Activated T-cell treated with anti-CD3 and anti-CD28 coated beads, Interleukin-2, amount 50 U/mL, for 4 hours (primary cell): ENCODE measurements around the gene SFI1. TPM values are rescaled to one million over a fixed set of nuclear protein-coding genes. Genes with fewer than 3 reads are reported as not detected.
"Not testable (repeated sequence)": the region's sequence is repeated elsewhere in the genome, so short reads cannot be mapped to it uniquely, and the experiment has no call there.

ENCODE experiments used
- ATAC-seq, 2 donors: fragments of 200-7000 bp; cut with Tn5 transposase; one replicate each; pipeline ENCODE4 v1.10.0; 2021
- DNase-seq: peaks from one replicate; pipeline ENCODE4 v3.0.0-alpha.2; 2020
- H3K27me3 Mint-ChIP-seq: one replicate; pipeline ENCODE4 v1.8.0; 2021; ENCODE audit warnings: low read depth, mixed read lengths
- H3K36me3 Mint-ChIP-seq: one replicate; pipeline ENCODE4 v1.8.0; 2022; ENCODE audit warnings: mixed read lengths; ENCODE audit not compliant: insufficient read depth
- H3K4me1 Mint-ChIP-seq: one replicate; pipeline ENCODE4 v1.8.0; 2021; ENCODE audit warnings: low read depth, mixed read lengths
- H3K4me3 Mint-ChIP-seq: one replicate; pipeline ENCODE4 v1.8.0; 2021; ENCODE audit warnings: mild to moderate bottlenecking, moderate library complexity, mixed read lengths
- H3K9me3 Mint-ChIP-seq: one replicate; pipeline ENCODE4 v1.8.0; 2021; ENCODE audit warnings: mixed read lengths
- total RNA-seq, 3 donors: library from RNA; stranded (reverse); gene quantifications; one replicate each; pipeline ENCODE4 v1.2.1, GENCODE V29; 2021

The SFI1 gene
- total RNA-seq, 3 donors from 2014 or later: 74.0 to 87.5 (median 77.6) TPM

DNA sequence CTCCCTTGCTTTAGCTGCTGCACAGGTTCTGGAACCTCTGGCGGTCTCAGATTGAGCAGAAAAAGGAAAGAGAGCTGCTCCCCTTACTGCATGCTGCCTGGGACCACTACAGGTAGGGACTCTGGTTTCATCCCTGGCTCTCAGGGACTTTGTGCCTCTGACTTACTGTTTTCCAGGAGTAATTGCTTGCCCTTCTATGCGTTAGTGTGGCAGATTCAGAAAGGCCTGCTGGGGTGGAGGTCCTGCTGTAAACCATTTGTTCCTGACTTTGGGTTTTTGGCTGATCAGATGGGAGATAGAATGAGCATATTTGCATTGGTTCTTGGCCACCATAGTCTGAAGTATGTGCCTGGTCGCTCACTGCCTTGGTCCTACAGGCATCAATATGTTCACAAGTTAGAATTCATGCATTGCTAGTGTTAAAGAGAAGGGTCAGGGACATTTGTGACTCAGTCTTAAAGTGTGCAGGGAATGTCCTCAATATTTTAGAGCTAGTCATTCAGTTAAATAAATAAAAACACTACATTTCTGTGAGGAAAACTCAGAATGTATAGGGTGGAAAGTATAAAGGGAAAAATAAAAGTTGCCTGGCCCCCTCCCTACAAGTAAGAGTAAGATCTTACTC, 87.6 kb downstream of the SFI1 start:
- no peak for DNase-seq
- peaks cover 41% of the 10 kb centered on the region for H3K4me1 Mint-ChIP-seq
- ATAC-seq: no peak
- H3K36me3 Mint-ChIP-seq: peaks cover 47% of the 10 kb centered on the region
- no peak overlapping the region for H3K4me3 Mint-ChIP-seq
- H3K9me3 Mint-ChIP-seq: no peaks in the 10 kb centered on the region
- H3K27me3 Mint-ChIP-seq: no peaks in the 10 kb centered on the region

DNA sequence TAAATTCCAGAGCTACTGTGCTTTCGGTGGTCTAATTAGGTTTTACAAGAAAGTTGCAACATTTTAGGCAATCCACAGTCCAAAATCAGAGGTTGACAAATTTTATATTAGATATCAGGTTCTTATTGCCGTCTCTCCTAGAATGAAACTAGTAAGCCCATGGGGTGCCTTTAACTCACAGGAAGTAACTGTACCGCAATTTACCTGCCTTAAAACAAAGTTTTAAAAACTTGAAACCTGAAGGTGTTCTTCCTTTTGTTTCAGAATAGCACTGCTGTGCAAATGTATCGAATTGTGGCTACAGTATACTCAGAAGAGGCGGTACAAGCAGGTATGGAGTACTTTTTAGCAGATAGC, 88.4 kb downstream of the SFI1 start:
- ATAC-seq: peak in 1 of 2 donors; percentile 27
- H3K4me1 Mint-ChIP-seq: peaks cover 41% of the 10 kb centered on the region
- no peaks in the 10 kb centered on the region for H3K9me3 Mint-ChIP-seq
- no peak for DNase-seq
- H3K27me3 Mint-ChIP-seq: no peaks in the 10 kb centered on the region
- H3K36me3 Mint-ChIP-seq: peaks cover 51% of the 10 kb centered on the region
- no peak overlapping the region for H3K4me3 Mint-ChIP-seq

DNA sequence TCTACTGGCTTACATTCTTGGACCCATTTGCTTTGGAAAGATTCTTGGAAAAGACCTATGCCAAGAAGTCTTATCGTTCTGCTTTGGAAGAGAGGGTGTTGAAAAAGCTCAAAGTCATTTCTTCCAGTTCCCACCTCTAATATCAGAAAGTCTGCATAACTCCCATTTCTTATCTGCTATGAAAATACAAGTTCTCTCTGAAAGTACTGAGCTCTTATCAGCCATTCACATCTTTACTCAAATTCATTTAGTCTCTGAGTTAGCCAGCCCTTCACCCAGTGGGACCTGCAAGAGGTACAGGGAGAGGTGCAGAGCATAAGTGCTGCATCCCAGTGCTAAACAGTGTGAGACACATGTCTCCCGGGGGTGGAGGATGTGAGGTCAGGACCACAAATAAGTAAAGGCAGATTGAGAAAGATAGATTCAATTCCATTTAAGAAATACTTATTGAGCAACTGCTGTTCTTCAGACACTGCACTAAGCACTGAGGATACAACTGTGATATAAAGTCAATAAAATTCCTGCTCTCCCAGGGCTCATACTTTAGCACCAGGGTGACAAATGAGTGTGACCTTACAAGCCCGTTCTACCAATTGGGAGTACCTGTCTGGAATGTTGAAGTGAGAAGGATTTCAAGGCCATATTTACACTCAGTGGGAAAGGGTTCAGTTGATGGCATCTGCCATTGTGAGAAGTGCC, 89.0 kb downstream of the SFI1 start:
- H3K9me3 Mint-ChIP-seq: no peaks in the 10 kb centered on the region
- DNase-seq (no peak), ATAC-seq (peak; percentile 46 to 66)
- H3K36me3 Mint-ChIP-seq: peaks cover 47% of the 10 kb centered on the region
- peaks cover 41% of the 10 kb centered on the region for H3K4me1 Mint-ChIP-seq
- peak overlapping the region; percentile 35 for H3K4me3 Mint-ChIP-seq
- no peaks in the 10 kb centered on the region for H3K27me3 Mint-ChIP-seq

DNA sequence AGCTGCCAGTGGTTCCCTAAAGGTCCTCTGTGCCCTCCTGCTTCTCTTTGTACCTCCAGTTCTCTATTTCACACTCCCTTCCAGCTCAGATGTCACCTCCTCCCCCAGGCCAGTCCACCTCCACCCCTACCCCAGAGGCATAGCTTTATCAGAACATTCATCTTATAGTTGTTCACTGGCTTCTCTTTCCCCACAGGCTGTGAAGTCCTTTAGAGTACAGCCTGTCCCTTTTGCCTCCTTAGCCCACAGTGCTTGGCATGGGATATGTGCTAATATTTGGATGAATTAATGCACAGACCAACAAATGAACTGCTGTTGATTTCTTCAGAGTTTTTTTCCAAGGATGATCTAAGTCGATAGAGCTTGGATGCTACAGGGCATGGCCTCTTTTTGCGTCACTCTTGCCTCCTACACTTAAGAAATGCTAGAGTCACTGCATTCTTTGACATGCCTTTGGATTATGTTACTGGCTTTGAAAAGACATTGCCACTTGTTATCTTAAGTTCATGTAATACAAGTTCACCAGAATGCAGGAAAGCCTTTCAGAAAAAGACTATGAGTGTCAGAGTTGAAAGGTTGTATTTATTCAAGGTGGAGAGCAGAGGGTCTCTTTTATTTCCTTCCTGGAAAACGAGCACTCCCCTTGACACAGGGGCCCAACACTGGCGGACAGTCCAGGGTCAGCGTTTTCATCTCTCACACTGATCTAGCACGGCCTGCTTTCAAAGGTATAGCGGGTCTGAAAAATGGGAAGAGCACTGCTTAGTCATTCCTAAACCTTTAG, 90.0 kb downstream of the SFI1 start:
- DNase-seq: no peak
- Mint-ChIP-seq H3K4me3 (peak overlapping the region; percentile 12), H3K4me1 (peaks cover 41% of the 10 kb centered on the region), H3K36me3 (peaks cover 41% of the 10 kb centered on the region), H3K27me3 (no peaks in the 10 kb centered on the region), H3K9me3 (no peaks in the 10 kb centered on the region)
- no peak for ATAC-seq

- peaks cover 33% of the 10 kb centered on the region for H3K36me3 Mint-ChIP-seq
- no peaks in the 10 kb centered on the region for H3K9me3 Mint-ChIP-seq
- ATAC-seq (no peak), DNase-seq (no peak)
- H3K4me1 Mint-ChIP-seq: peaks cover 24% of the 10 kb centered on the region
- no peaks in the 10 kb centered on the region for H3K27me3 Mint-ChIP-seq
- H3K4me3 Mint-ChIP-seq: no peak overlapping the region
Measured at GRCh38 chr22:31588970-31589675, 92.8 kb downstream of the SFI1 start.

- not testable (repeated sequence) for ATAC-seq, H3K4me3 Mint-ChIP-seq, H3K9me3 Mint-ChIP-seq, DNase-seq, H3K27me3 Mint-ChIP-seq
- Mint-ChIP-seq H3K36me3 (peaks cover 32% of the 10 kb centered on the region), H3K4me1 (peaks cover 13% of the 10 kb centered on the region)
Measured at GRCh38 chr22:31590161-31590560, 93.8 kb downstream of the SFI1 start.

GRCh38 chr22:31595271-31595670, 98.9 kb downstream of the SFI1 start:
- ATAC-seq (no peak), DNase-seq (no peak)
- Mint-ChIP-seq H3K9me3 (no peaks in the 10 kb centered on the region), H3K4me3 (no peak overlapping the region), H3K36me3 (peaks cover 12% of the 10 kb centered on the region), H3K4me1 (no peaks in the 10 kb centered on the region), H3K27me3 (no peaks in the 10 kb centered on the region)

DNA sequence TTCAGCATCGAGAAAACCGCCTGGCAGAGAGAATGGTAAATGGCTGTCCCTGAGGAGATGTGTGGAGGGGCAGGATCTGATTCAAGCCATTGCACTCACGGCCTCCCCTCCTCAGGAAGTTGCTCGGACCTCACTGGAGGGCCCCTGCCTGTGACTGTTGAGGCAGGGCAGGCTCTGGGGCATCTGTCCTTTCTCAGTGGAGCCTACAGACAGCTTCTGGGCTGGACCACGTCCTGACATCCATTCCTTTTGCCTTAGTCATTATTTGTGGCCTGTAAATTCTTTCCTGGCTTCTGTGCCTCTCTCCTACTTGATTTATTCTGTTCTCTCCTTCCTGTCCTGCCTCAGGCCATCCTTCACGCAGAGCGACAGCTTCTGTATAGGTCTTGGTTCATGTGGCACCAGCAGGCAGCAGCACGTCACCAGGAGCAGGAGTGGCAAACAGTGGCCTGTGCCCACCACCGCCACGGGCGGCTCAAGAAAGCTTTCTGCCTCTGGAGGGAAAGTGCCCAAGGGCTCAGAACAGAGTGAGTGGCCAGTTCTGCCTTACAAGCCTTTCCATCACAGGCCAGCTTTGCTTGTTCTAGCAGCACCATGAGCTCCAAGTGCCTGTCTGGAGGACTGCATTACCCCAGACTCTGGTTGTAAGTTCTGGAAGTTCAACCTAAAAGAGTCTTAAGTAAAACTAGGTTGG, 106.1 kb downstream of the SFI1 start:
- H3K36me3 Mint-ChIP-seq: peaks cover 14% of the 10 kb centered on the region
- H3K4me3 Mint-ChIP-seq: no peak overlapping the region

GRCh38 chr22:31603081-31603525, 106.8 kb downstream of the SFI1 start:
- H3K27me3 Mint-ChIP-seq: no peaks in the 10 kb centered on the region
- no peak overlapping the region for H3K4me3 Mint-ChIP-seq
- no peaks in the 10 kb centered on the region for H3K9me3 Mint-ChIP-seq
- peaks cover 14% of the 10 kb centered on the region for H3K36me3 Mint-ChIP-seq
- ATAC-seq (no peak), DNase-seq (no peak)
- no peaks in the 10 kb centered on the region for H3K4me1 Mint-ChIP-seq

More for the DNA sequence above, 106.1 kb downstream of the SFI1 start:
- no peak for ATAC-seq
- no peaks in the 10 kb centered on the region for H3K4me1 Mint-ChIP-seq
- no peak for DNase-seq
- no peaks in the 10 kb centered on the region for H3K9me3 Mint-ChIP-seq
- H3K27me3 Mint-ChIP-seq: no peaks in the 10 kb centered on the region

- H3K9me3 Mint-ChIP-seq: no peaks in the 10 kb centered on the region
- ATAC-seq (no peak), DNase-seq (no peak)
- H3K36me3 Mint-ChIP-seq: peaks cover 18% of the 10 kb centered on the region
- H3K27me3 Mint-ChIP-seq: no peaks in the 10 kb centered on the region
- no peak overlapping the region for H3K4me3 Mint-ChIP-seq
- no peaks in the 10 kb centered on the region for H3K4me1 Mint-ChIP-seq
Measured at GRCh38 chr22:31603574-31603973, 107.2 kb downstream of the SFI1 start.

GRCh38 chr22:31604137-31604705, 107.9 kb downstream of the SFI1 start:
- Mint-ChIP-seq H3K4me3 (no peak overlapping the region), H3K4me1 (no peaks in the 10 kb centered on the region), H3K27me3 (no peaks in the 10 kb centered on the region), H3K9me3 (no peaks in the 10 kb centered on the region), H3K36me3 (peaks cover 18% of the 10 kb centered on the region)
- no peak for ATAC-seq
- no peak for DNase-seq

DNA sequence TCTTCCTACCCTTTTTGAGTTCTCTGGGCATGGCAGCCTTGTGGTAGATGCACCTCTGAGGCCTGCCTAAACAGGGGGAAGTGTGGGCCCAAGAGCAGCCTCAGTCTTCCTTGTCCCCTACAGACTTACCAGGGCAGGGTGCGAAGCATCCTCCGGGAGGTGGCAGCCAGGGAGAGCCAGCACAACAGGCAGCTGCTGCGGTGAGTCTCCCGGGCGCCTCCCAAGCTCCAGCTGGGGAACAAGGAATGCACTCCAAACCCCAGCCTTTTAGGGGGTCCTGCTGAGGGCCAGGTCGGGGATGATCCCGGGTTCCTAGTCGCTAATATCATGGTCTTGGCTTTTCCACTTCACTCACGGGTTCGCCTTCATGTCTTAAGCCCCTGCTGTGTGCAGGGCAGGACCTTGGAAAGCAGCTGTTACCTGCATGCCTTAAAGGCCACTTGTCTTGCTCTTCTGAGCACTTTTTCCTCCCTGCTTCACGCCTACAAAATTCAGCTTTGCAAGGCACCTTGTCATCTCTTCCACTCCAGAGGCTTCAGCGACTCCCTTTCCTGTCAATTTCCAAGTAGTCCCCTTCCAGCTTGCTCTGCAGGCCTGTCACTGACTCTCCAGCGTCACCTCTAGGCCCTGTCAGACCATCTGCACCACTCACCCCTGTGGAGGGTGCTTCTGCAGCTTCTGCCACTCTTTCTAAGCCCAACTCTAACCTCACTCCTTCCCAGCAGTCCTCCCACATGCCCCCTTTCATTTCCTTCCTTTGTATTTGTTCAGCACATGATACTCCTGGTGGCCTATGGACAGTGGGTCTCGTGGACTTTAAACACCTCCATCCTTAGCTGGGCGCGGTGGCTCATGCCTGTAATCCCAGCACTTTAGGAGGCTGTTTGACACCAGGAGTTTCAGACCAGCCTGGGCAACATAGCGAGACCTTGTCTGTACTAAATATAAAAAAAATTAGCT, 108.7 kb downstream of the SFI1 start:
- Mint-ChIP-seq H3K36me3 (peaks cover 19% of the 10 kb centered on the region), H3K27me3 (no peaks in the 10 kb centered on the region), H3K9me3 (no peaks in the 10 kb centered on the region), H3K4me3 (no peak overlapping the region), H3K4me1 (no peaks in the 10 kb centered on the region)
- DNase-seq (no peak), ATAC-seq (no peak)
